Vagina (tissue), 2 donors: Measurements from ENCODE around the gene PLPP1.

ENCODE experiments used
- CTCF ChIP-seq, 3 experiments: fragments of 450-650 bp in 2 of 3; fragments of 200-600 bp in 1 of 3; sonication (generic) in 1 of 3; IDR thresholded peaks; one replicate each; pipeline ENCODE4 v1.5.1; 2017 to 2019; ENCODE audit warnings: antibody characterized with exemption in 3 of 3, mild to moderate bottlenecking in 2 of 3, moderate library complexity in 2 of 3
- POLR2A ChIP-seq, 2 donors: fragments of 450-650 bp; IDR thresholded peaks; one replicate each; pipeline ENCODE4 v1.6.1; 2017; ENCODE audit warnings: antibody characterized with exemption in 2 of 2, mild to moderate bottlenecking in 2 of 2, moderate library complexity in 2 of 2
- POLR2AphosphoS5 ChIP-seq, 2 donors: sonication (generic); formaldehyde crosslinking; IDR thresholded peaks; one replicate each; pipeline ENCODE4 v1.9.0; 2017; ENCODE audit warnings: antibody characterized with exemption in 2 of 2, mild to moderate bottlenecking in 2 of 2, low read depth in 1 of 2; ENCODE audit not compliant: insufficient read depth in 1 of 2

- no peak for TF ChIP-seq CTCF (IDR thresholded peaks at IDR 0.05)
- TF ChIP-seq POLR2A (IDR thresholded peaks at IDR 0.05): no peak
- no peak for TF ChIP-seq POLR2AphosphoS5 (IDR thresholded peaks at IDR 0.05; ENCODE audit: insufficient read depth in 1 of 2, low read depth in 1 of 2)
These were observed 143.1 kb downstream of the PLPP1 start for GRCh38 chr5:55391707-55392106.
